GM10847 (cell line): ENCODE measurements around the gene KLF3.

Experiments used
- POLR2A ChIP-seq: IDR thresholded peaks from 2 replicates; pipeline ENCODE4 v1.6.1; 2011; ENCODE audit not compliant: insufficient read length; ENCODE audit errors: extremely low read depth

KLF3 gene

DNA sequence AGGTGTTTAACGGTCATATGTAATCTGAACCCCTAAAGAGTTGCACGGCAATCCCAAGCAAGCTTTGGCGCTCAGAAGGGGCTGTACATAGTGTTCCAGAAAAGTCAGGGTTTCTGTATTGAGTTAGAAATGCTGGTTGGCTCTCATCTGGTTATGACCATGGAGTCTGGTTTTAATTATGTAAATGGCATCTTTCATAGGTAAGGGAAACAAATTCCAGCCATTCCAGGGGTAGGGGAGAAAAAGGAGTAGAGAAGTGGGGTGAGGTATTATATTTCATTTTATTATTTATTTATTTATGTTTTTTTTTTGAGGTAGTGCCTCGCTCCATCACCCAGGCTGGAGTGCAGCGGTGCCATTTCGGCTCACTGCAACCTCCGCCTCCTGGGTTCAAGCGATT is 15.9 kb downstream of the KLF3 start:
- no peak for TF ChIP-seq POLR2A

DNA sequence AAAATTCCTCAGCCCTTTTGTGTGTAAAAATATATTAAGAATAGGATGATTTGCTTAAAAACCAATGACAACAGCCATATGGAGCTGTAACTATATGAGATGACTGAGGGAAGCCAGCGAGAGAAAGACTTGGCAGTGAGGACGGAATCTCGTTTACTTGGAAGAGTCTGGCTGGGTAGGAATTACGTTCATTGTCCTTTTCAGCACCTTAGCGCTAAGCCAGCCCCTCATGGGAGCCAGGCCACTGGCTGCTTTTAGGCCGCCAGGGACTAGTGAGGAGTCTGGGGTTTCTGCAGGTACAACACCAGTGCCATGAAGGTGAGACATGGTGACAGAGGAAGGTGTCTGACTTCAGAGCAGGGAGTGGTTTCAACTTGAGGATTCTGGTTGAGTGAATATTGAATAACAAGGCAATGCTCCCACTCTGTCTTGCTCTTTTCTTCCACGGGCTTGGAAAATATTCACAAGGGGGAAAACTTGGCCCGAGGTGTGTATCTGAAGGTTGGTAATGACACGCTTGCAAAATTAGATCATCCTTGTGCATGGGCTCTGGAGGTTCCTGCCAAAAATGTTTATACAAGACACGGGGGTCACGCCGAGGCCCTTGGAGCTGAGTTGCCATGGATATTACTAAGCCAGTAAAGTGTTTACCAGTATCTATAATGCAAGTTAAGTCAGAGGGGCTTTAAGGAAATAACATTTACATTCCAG is 17.4 kb downstream of the KLF3 start:
- TF ChIP-seq POLR2A, result no peak

DNA sequence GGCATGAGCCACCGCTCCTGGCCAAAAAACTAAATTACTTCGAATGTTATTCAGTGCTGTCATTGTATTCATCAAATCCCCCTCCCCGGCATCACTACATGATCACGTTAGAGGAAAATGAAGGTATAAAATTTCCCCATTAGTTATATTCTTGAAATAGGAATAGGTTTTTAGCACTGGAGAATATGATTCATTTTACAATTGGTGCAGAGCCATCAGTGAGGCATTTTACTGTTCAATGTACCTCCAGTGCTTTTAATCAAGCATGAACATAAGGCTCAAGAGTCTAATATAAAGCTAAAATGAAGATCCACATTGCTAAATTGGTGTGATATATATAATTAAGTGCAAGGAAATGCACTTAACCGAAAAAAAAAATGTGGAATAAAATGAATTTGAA is 18.3 kb downstream of the KLF3 start:
- TF ChIP-seq POLR2A, result no peak

DNA sequence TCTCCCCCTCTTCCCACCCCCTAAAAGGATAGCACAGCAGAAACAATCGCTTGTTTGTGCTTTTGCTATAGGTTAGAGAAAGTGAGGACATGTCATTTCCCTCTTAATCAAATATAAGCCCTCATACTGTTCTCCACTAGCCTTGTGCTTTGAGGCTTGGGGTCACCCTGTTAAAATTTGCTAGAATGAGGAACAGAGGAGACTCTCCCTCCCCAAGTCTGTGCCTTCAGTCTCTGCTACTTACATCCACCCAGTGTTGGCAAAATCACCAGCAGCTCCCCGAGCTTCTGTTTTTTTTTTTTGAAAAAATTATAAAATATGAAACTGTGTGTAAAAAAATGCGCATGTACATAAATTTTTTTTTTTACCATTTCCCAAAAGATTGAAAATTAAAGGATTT is 19.3 kb downstream of the KLF3 start:
- TF ChIP-seq POLR2A, result no peak

DNA sequence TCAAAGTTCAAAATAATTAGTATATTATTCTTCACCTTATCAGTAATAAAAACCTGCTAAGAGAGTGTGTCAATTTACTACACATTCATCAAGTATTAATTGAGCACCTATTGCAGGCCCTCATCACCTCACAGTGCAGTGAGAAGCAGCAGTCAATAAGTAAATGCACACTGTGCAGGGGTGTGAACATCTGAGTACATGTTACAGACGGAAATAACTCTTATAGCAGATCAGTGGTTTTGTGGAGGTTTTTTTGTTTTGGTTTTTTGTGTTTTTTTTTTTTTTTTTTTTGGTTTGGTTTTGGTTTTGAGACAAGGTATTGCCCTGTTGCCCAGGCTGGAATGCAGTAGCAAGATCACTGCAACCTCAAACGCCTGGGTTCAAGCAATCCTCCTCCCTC is 20.3 kb downstream of the KLF3 start:
- TF ChIP-seq POLR2A, result no peak

DNA sequence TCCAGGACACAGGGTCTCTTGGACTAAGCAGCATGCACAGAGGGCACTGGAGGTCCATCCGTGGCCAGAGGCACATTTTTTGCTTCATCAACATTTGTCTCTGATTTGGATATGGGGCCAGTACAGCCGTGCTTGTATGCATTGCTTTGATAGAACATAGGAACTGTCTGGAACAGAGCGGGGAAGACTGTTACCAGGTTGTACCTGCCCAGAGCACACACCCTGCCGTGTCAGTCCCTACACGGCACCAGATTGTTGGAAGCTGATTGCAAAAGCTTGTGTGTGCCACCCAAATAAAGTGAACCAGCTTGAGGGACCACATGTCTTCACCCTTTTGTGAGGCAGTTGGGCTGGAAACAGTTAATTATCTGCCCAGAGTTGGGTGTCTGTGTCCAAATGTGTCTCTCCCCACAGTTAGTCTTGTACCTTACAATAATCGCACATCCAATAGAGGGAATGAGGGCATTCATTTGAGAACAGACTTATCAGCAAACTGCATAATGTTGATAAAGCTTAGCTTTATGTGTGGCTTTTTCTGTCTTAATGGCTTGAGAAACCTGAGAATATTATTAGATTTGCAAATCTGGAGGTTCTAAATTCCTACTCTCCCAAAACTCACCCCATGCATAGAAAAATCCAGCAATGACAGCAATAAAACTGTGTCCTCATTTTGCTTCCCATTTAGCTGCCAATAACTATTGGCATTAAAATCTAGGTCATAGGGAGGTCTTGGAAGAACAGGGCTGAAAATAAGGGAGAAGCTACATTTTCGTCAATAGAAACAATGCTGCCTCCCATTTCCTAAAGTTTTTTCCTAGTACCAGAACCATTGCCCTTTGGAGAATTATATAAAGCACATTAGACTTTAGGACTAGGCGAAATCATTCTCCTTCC is 21.2 kb downstream of the KLF3 start:
- no peak for TF ChIP-seq POLR2A

DNA sequence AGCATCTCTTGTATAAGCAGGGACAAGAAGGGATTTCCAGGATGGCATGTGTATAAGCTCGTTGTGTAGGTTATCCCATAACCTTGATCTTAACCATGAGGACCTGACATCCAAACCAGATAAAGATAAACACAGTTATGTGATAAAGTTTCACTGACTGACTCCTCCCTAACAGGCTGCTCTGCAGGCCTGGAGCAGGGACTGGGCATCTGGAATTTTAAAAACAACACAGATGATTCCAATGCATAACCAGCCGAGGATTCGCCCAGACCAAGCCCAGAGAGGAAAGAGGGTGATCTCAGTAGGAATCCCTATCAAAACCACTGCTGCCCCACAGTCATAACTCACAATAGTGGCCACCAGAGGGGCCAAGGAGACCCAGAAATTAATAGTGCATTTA is 22.7 kb downstream of the KLF3 start:
- no peak for TF ChIP-seq POLR2A

DNA sequence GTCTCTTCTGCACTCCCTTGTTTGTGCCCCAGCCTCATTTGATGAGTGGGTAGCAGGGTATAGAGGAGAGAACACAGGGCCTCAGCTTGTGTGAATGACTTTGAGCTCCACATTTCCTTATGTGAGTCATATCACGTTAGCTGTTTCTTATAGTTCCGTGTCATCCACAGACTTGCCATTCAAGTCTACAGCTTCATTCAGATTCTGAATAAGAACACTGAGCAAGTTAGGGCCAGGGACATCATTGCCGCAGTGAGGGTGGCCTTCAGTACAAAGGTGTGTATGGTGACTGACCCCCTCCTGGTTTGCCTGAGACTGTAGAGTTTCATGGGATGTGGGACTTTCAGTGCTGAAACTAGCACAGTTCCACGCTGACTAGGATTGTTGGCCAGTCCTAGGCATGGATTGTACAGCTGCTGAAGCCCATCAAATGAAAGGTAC is 23.6 kb downstream of the KLF3 start:
- no peak for TF ChIP-seq POLR2A

DNA sequence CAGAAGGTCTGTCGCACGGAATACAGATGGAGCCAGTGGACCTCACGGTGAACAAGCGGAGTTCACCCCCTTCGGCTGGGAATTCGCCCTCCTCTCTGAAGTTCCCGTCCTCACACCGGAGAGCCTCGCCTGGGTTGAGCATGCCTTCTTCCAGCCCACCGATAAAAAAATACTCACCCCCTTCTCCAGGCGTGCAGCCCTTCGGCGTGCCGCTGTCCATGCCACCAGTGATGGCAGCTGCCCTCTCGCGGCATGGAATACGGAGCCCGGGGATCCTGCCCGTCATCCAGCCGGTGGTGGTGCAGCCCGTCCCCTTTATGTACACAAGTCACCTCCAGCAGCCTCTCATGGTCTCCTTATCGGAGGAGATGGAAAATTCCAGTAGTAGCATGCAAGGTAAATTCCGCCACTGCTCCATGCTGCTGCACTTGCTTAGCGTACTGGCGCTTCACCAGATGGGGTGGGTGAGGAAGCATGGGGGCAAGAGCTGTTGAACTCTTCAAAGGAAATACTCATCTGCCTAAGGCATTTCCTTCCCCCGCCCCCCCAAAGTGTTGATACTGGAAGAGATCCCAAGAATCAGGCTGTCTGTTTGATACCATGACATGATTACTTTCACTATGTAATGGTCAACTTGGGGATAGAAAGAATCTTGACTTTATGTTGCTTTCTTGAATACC is 24.8 kb downstream of the KLF3 start:
- TF ChIP-seq POLR2A, result no peak

DNA sequence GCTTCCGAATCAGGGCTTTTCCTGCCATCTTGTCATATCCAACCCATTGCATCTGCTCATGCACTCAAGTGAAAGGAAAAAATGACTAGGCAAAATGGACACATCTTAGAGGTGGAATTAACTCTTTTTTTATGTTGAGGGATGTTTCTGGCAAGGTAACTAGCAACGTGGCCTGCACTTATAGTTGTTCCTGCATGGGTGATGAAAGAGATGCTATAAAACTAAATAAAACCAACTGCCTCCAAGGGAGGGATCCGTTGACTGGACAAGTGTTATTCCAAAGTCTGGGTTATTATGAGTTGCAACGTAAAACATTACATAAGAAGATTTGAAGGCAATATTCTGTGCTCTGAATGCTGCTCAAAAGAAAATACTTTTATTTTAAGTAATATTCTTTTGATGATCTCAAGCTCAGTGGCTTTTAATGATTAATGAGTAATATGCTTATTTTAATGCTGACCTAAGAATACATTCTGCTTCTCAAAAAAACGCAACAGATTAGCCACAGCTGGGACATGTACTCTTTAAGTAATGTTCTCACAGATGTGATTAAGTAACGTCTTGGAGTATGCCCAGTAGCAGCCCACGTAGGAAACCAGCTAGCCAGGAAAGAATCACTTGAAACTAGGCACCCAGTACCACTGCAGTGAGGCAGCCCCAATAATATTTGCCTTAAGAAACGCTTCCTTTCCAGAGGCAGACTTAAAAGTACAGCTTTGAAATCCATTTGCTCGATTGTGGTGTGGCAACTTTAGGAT is 27.4 kb downstream of the KLF3 start:
- no peak for TF ChIP-seq POLR2A

DNA sequence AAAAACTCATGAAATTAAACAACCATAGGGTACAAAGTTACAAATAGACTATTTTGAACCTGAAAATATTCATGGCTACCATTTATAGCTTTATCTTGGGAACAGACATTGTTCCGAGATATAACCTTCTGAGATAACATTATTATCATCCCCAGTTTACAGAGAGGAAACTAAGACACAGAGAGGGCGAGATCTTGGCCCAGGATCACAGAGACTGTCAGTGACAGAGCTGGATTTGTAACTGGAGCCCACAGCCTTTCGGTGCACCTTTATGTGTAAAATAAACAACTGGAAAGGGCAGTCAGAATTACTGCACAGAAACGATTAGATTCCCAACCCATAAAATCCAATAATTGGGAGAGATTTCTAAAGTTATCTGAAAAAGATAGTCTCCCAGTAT is 28.4 kb downstream of the KLF3 start:
- no peak for TF ChIP-seq POLR2A

DNA sequence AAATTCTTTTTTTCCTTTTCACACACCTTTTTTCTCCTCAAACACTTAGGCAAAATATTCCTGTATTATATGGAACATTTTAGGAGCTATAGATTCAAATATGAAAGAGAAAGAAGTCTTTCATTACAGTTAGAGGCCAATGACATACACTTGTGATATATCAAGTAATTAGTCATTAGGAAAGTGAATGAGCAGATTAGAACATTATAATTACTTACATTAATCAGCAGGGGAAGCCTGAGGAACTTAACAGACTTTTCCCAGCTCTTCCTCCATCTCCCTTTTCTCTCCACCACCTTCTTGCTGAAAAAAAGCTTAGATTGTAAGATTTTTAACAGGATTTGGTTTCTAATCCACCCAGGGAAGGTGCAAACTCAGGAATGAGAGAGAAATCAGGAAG is 29.6 kb downstream of the KLF3 start:
- no peak for TF ChIP-seq POLR2A

DNA sequence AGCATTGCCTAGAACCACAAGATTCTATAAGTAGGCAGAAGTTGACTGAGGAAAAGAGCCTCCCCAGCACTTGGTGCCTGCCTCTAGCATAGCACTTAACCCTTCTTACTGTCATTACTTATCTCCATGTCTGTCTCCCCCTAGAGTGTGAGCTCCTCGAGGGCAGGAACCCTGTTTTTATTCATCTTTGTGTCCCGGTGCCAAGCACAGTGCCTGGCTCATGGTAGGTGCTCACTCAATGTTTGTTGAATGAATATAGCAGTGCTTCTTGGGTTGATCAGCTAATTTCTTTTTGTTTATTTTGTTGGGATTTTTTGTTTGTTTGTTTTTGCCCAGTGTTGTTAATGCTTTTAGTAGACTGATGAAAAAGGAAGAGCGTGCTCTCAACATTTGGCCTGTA is 30.3 kb downstream of the KLF3 start:
- no peak for TF ChIP-seq POLR2A

DNA sequence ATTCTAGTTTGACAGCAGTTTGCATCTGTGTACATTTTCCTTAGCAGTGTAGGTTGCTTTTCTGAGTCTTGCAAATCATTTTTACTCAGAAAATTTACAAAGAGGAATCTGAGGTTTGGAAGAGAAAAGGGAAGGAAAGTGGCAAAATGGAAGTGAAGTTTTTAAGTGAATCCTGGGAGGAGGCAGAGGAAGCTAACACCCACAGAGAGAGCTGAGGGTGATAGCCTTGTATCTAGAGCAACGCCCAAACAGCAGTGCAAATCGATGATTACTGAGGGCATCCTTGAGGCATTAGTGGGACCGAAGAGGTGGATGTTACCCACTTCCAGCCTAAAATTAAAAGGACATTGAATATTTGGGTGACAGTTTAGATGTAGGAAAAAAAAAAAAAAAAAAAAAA is 31.8 kb downstream of the KLF3 start:
- no peak for TF ChIP-seq POLR2A

DNA sequence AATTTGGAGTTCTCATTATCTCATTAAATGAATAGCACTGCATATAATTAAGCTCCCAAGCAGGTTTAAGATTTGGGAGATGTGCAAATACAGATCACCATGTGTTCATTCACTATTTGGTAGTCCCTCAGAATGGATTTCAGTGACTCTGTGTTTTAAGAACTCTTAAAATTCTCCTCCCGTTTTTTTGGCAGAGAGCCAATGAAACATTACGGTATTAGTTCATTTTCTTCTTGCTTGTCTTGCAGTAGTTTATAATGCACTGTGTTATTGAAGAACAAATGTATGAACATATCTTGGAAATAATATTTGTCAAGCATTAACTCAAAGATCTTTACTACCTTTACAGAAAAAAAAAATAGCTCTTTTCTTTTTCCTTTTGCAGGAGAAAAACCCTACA is 32.7 kb downstream of the KLF3 start:
- TF ChIP-seq POLR2A, result no peak
